ENCODE measurements around the gene EIF2B1.

DNA sequence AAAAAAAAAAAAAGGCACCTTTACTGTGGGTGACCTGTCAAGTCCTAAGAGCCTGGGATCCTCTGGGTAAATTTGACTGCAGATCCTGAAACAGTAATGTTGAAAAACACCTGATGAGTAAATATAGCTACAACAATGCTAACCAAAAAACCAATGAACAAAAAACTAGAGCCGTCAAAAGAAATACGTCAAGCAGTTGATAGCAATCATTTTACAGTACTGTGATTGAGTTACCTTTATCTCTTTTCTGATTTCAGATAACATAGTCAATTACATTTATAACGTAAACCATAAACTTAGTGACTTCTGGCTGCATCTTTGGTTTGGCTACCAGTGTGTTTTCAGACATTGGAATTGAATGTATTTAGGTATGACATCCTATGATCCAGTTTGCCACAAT lies 55.2 kb downstream of the EIF2B1 start:
- no peak for TF ChIP-seq CTCF (IDR thresholded peaks at IDR 0.05; ENCODE audit: low read length)
- no peak for TF ChIP-seq EZH2 (optimal IDR thresholded peaks at IDR 0.05; ENCODE audit: low read depth, low read length)

Measured in MM.1S (cell line).